ENCODE measurements around the gene FGF4. TPM values are rescaled to one million over a fixed set of nuclear protein-coding genes. Genes with fewer than 3 reads are reported as not detected.

The FGF4 gene
- total RNA-seq, 2 donors from 2014 or later, result not detected

- Histone ChIP-seq H3K4me1 (peaks cover 5% of the 10 kb centered on the region), H3K27me3 (no peaks in the 10 kb centered on the region), H3K27ac (no peak overlapping the region), H3K4me3 (no peak overlapping the region), H3K36me3 (replicated peaks in 1 of 2; ENCODE audit: insufficient read depth in 1 of 2, low read depth in 2 of 2) (no peaks in the 10 kb centered on the region), H3K9me3 (no peaks in the 10 kb centered on the region)
- intact Hi-C loops (cut with DNase I), result no loop called here
- TF ChIP-seq CTCF (IDR thresholded peaks at IDR 0.05), result no peak
- TF ChIP-seq POLR2A (IDR thresholded peaks at IDR 0.05), result no peak
- 53% methylated on average over 5 of the region's 5 CpGs; no CpG with 5 or more reads in 1 of the 2 donors for WGBS, 2 donors
- no peak for ATAC-seq
- DNase-seq, result no peak
These were observed 45.3 kb upstream of the FGF4 start for GRCh38 chr11:69820441-69820840.

- ATAC-seq (no peak), DNase-seq (no peak)
- H3K4me3 ChIP-seq, result no peak overlapping the region
- H3K9me3 ChIP-seq, result no peaks in the 10 kb centered on the region
- WGBS, 2 donors, result 1 to 9% methylated on average over 14 to 40 of the region's 40 CpGs
- peaks cover 5% of the 10 kb centered on the region for H3K4me1 ChIP-seq
- H3K27me3 ChIP-seq, result no peaks in the 10 kb centered on the region
- no peak for TF ChIP-seq CTCF (IDR thresholded peaks at IDR 0.05)
- no peak for TF ChIP-seq POLR2A (IDR thresholded peaks at IDR 0.05)
- no peak overlapping the region for H3K27ac ChIP-seq
- intact Hi-C loops (cut with DNase I), result no loop called here
- no peaks in the 10 kb centered on the region for H3K36me3 ChIP-seq (replicated peaks in 1 of 2; ENCODE audit: insufficient read depth in 1 of 2, low read depth in 2 of 2)
These were observed 44.5 kb upstream of the FGF4 start for GRCh38 chr11:69819541-69820070.

- H3K27me3 ChIP-seq, result no peaks in the 10 kb centered on the region
- TF ChIP-seq CTCF (IDR thresholded peaks at IDR 0.05), result no peak
- TF ChIP-seq POLR2A (IDR thresholded peaks at IDR 0.05), result no peak
- no peak for DNase-seq
These were observed 43.7 kb upstream of the FGF4 start, which contains the start of gene FGF3 for GRCh38 chr11:69818603-69819441. Gene FGF3, minus strand, starts transcription at chr11:69819416. Its CDS starts 483 bp downstream, at chr11:69818933.

GRCh38 chr11:69818231-69818602 lies 43.1 kb upstream of the FGF4 start:
- no peaks in the 10 kb centered on the region for H3K36me3 ChIP-seq (replicated peaks in 1 of 2; ENCODE audit: insufficient read depth in 1 of 2, low read depth in 2 of 2)
- H3K4me1 ChIP-seq, result peaks cover 5% of the 10 kb centered on the region
- ATAC-seq (no peak), DNase-seq (no peak)
- intact Hi-C loops (cut with DNase I), result no loop called here
- no peak overlapping the region for H3K27ac ChIP-seq
- H3K27me3 ChIP-seq, result no peaks in the 10 kb centered on the region
- H3K4me3 ChIP-seq, result no peak overlapping the region
- no peaks in the 10 kb centered on the region for H3K9me3 ChIP-seq
- no peak for TF ChIP-seq CTCF (IDR thresholded peaks at IDR 0.05)
- no peak for TF ChIP-seq POLR2A (IDR thresholded peaks at IDR 0.05)
- WGBS, 2 donors, result 0 to 1% methylated on average over 3 to 31 of the region's 31 CpGs

More at GRCh38 chr11:69818603-69819441, 43.7 kb upstream of the FGF4 start, which contains the start of gene FGF3:
- Histone ChIP-seq H3K36me3 (replicated peaks in 1 of 2; ENCODE audit: insufficient read depth in 1 of 2, low read depth in 2 of 2) (no peaks in the 10 kb centered on the region), H3K4me1 (peaks cover 5% of the 10 kb centered on the region), H3K9me3 (no peaks in the 10 kb centered on the region), H3K4me3 (no peak within 1 kb of the TSS), H3K27ac (no peak within 1 kb of the TSS)
- WGBS, 2 donors, result 1% methylated on average over 27 to 74 of the region's 105 CpGs
- ATAC-seq, result no peak
- intact Hi-C loops (cut with DNase I), result no loop called here

All from body of pancreas (tissue), 4 donors.